OCI-LY7 (cell line): ENCODE measurements around the gene RASAL1. TPM values are rescaled to one million over a fixed set of nuclear protein-coding genes. Genes with fewer than 3 reads are reported as not detected.
A peak's percentile ranks its signal among the peaks of the same experiment; 100 is the strongest.

ENCODE experiments used
- BruUV-seq: library from RNA; stranded (reverse); fragments of 400-500 nt; replicated peaks from 2 replicates; lab custom pipeline; 2021; lab: Mats Ljungman, UMichigan
- CTCF ChIA-PET: fragments of 300-600 bp; sonication (Branson Sonifier 250); formaldehyde crosslinking; loops from one replicate; lab custom pipeline; 2022; ENCODE audit warnings: antibody characterized with exemption; ENCODE audit not compliant: unreplicated experiment; lab: Charles Lee
- POLR2A ChIA-PET: fragments of 300-600 bp; sonication (Branson Sonifier 250); formaldehyde crosslinking; loops from one replicate; lab custom pipeline; 2022; ENCODE audit warnings: antibody characterized with exemption; lab: Charles Lee
- DNase-seq: peaks from one replicate; pipeline ENCODE4 v3.0.0-alpha.2; 2015; ENCODE audit warnings: low spot score
- H2AFZ ChIP-seq: fragments of 200-600 bp; sonication (generic), shearing (Covaris generic); 2 replicates; pipeline ENCODE4 v1.6.1; 2014; ENCODE audit warnings: mild to moderate bottlenecking, antibody characterized with exemption, low read length, moderate library complexity
- H3K27ac ChIP-seq: fragments of 200-600 bp; sonication (generic); 2 replicates; pipeline ENCODE4 v1.5.1; 2014; ENCODE audit warnings: mixed run types, low read depth, mild to moderate bottlenecking, moderate library complexity, low read length, inconsistent platforms; ENCODE audit not compliant: poor library complexity, severe bottlenecking
- H3K36me3 ChIP-seq: fragments of 200-600 bp; sonication (generic); 2 replicates; pipeline ENCODE4 v1.6.1; 2014; ENCODE audit warnings: mild to moderate bottlenecking, antibody characterized with exemption, low read length, moderate library complexity, mixed read lengths; ENCODE audit not compliant: insufficient read depth
- H3K4me1 ChIP-seq: fragments of 200-600 bp; sonication (generic); 2 replicates; pipeline ENCODE4 v1.5.1; 2014; ENCODE audit warnings: mild to moderate bottlenecking, low read length; ENCODE audit not compliant: insufficient read depth, poor library complexity, severe bottlenecking
- H3K4me2 ChIP-seq: fragments of 200-600 bp; sonication (generic); 2 replicates; pipeline ENCODE4 v1.6.1; 2014; ENCODE audit warnings: mild to moderate bottlenecking, low read length
- H3K4me3 ChIP-seq: fragments of 200-600 bp; sonication (generic); 2 replicates; pipeline ENCODE4 v1.5.1; 2014; ENCODE audit warnings: mild to moderate bottlenecking, low read depth, low read length; ENCODE audit not compliant: poor library complexity, severe bottlenecking
- H3K79me2 ChIP-seq: fragments of 200-600 bp; sonication (generic); 2 replicates; pipeline ENCODE4 v1.6.1; 2016; ENCODE audit warnings: low read depth, mild to moderate bottlenecking, low read length, moderate library complexity, mixed read lengths; ENCODE audit not compliant: insufficient read depth
- H3K9me2 ChIP-seq: fragments of 200-600 bp; sonication (generic); 2 replicates; pipeline ENCODE4 v1.6.1; 2016; ENCODE audit warnings: mild to moderate bottlenecking, low read length, mixed read lengths; ENCODE audit not compliant: insufficient read depth
- H3K9me3 ChIP-seq: fragments of 200-600 bp; sonication (generic); 2 replicates; pipeline ENCODE4 v1.6.1; 2014; ENCODE audit warnings: mild to moderate bottlenecking, mixed run types, low read length, mixed read lengths
- H4K20me1 ChIP-seq: fragments of 200-600 bp; sonication (generic); 2 replicates; pipeline ENCODE4 v1.6.1; 2014; ENCODE audit warnings: mild to moderate bottlenecking, antibody characterized with exemption, low read length, moderate library complexity, mixed read lengths; ENCODE audit not compliant: insufficient read depth
- CTCF ChIP-seq: fragments of 200-600 bp; sonication (generic); conservative IDR thresholded peaks from 2 replicates; pipeline ENCODE4 v1.5.1; 2014; ENCODE audit warnings: mild to moderate bottlenecking, antibody characterized with exemption, low read length, moderate library complexity, mixed read lengths
- EZH2phosphoT487 ChIP-seq: fragments of 200-600 bp; sonication (generic); IDR thresholded peaks from 2 replicates; pipeline ENCODE4 v1.6.1; 2018; ENCODE audit warnings: low read depth, borderline replicate concordance, mild to moderate bottlenecking, mixed run types, antibody characterized with exemption, low read length, moderate library complexity, mixed read lengths
- intact Hi-C: fragments of 100-400 bp; cut with micrococcal nuclease; formaldehyde crosslinking; loops from one replicate; pipeline ENCODE4 v1.10.0; 2022; ENCODE audit not compliant: unreplicated experiment
- total RNA-seq, 2 experiments: library from RNA; depleted of rRNA in 1 of 2; stranded (reverse); fragments of >200 nt in 1 of 2; shearing (Covaris generic) in 1 of 2; gene quantifications; 2 replicates each; pipeline ENCODE4 v1.2.3, GENCODE V29; 2014 to 2022

The RASAL1 gene
- total RNA-seq, 2 experiments from 2014 or later: 74.4 to 89.1 TPM

- Histone ChIP-seq H2AFZ (no peak overlapping the region), H3K9me3 (no peaks in the 10 kb centered on the region), H3K36me3 (peaks cover 82% of the 10 kb centered on the region), H4K20me1 (no peaks in the 10 kb centered on the region), H3K4me2 (peak overlapping the region; percentile 70), H3K27ac (peak overlapping the region; percentile 97), H3K4me1 (peaks cover 95% of the 10 kb centered on the region), H3K9me2 (no peaks in the 10 kb centered on the region), H3K4me3 (peak overlapping the region; percentile 46), H3K79me2 (peaks cover 70% of the 10 kb centered on the region)
- no TSS peak for BruUV-seq
- CTCF ChIA-PET: no interaction called here
- no peak for DNase-seq
- no peak for TF ChIP-seq EZH2phosphoT487
- TF ChIP-seq CTCF: no peak
- POLR2A ChIA-PET: no interaction called here
- intact Hi-C loops: no loop called here
Observed at GRCh38 chr12:113077057-113077858, 58.3 kb downstream of the RASAL1 start.

GRCh38 chr12:113075137-113075683 is 60.4 kb downstream of the RASAL1 start:
- TF ChIP-seq EZH2phosphoT487 (no peak), CTCF (no peak)
- peak overlapping the region; percentile 97 for H3K27ac ChIP-seq
- peak overlapping the region; percentile 34 for H3K4me3 ChIP-seq
- ChIA-PET CTCF (interaction anchor here (3.9 kb wide), 1 partner anchor 12 kb away, joined by 15 read pairs; no protein-coding TSS in a partner anchor), POLR2A (interaction anchor here (0.6 to 18.1 kb wide), 7 partner anchors 10 to 148 kb away, joined by 3 to 235 read pairs (median 3); partner anchors contain the start of genes DTX1 and OAS2)
- intact Hi-C loops: loop anchor here (1.0 to 2.0 kb wide), 5 partner anchors 11 to 98 kb away; no protein-coding TSS in a partner anchor
- peaks cover 95% of the 10 kb centered on the region for H3K4me1 ChIP-seq
- no peaks in the 10 kb centered on the region for H4K20me1 ChIP-seq
- no peaks in the 10 kb centered on the region for H3K9me2 ChIP-seq
- no peak overlapping the region for H2AFZ ChIP-seq
- no TSS peak for BruUV-seq
- H3K4me2 ChIP-seq: peak overlapping the region; percentile 94
- peak; percentile 99 for DNase-seq
- H3K36me3 ChIP-seq: peaks cover 82% of the 10 kb centered on the region
- H3K79me2 ChIP-seq: peaks cover 70% of the 10 kb centered on the region
- H3K9me3 ChIP-seq: no peaks in the 10 kb centered on the region
